GM12801 (cell line): Measurements from ENCODE around the gene ASB3.

ENCODE experiments used
- CTCF ChIP-seq: IDR thresholded peaks from one replicate; pipeline ENCODE4 v1.5.1; 2011; ENCODE audit warnings: control low read depth; ENCODE audit not compliant: insufficient read length; ENCODE audit errors: extremely low read depth

Gene ASB3

GRCh38 chr2:53786705-53787613 is at the start of gene ASB3, which contains the start of gene ERLEC1:
ASB3 (minus strand) TSS chr2:53786953; CDS start chr2:53765572, 21,381 bp downstream.
ERLEC1 (plus strand) TSS chr2:53787044; CDS start chr2:53787211, 167 bp downstream.
- TF ChIP-seq CTCF = no peak

GRCh38 chr2:53829273-53829979 is 42.7 kb upstream of the ASB3 start:
- no peak for TF ChIP-seq CTCF

- TF ChIP-seq CTCF = no peak
Measured at GRCh38 chr2:53828331-53828730, 41.6 kb upstream of the ASB3 start.

- TF ChIP-seq CTCF = no peak
Measured at GRCh38 chr2:53827398-53828175, 40.8 kb upstream of the ASB3 start.

- no peak for TF ChIP-seq CTCF
Measured at GRCh38 chr2:53826587-53827397, 40.0 kb upstream of the ASB3 start.

GRCh38 chr2:53826030-53826410 is 39.3 kb upstream of the ASB3 start:
- no peak for TF ChIP-seq CTCF

GRCh38 chr2:53821810-53822209 is 35.1 kb upstream of the ASB3 start:
- TF ChIP-seq CTCF = no peak
